ENCODE measurements around the gene BTBD9.

BTBD9 gene

GRCh38 chr6:38160831-38161230, 478.9 kb downstream of the BTBD9 start:
- no peak for DNase-seq (ENCODE audit: low spot score)

- no peak for DNase-seq (ENCODE audit: low spot score)
Measured at GRCh38 chr6:38159596-38159995, 480.1 kb downstream of the BTBD9 start.

DNA sequence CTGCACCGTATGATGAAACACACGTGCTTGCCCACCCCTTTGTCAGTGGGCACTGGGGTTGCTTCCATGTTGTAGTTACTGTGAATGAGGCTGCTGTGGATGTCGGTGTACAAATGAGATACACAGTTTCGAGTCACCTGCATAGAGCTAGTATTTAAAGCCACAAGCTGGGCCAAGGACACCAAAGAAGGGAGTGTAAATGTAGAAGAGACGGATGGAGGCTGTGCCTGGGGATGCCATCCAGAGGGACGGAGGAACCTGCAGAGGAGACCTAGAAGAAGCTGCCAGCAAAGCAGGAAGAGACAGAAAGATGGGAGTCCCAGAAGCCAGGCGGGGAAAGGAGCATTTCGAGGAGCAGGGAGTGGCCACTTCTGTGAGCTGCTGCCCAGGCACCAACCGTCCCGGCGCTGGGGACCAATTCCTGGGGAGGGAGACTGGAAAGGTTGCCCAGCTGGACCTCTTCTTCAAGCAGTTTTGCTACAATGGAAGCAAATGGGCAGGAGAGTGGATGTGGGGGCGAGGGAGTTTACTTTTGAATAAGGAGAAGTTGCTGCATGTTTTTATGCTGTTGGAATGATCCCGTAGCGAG, 480.9 kb downstream of the BTBD9 start:
- no peak for DNase-seq (ENCODE audit: low spot score)

GRCh38 chr6:38157905-38158304, 481.8 kb downstream of the BTBD9 start:
- DNase-seq (ENCODE audit: low spot score): no peak

DNA sequence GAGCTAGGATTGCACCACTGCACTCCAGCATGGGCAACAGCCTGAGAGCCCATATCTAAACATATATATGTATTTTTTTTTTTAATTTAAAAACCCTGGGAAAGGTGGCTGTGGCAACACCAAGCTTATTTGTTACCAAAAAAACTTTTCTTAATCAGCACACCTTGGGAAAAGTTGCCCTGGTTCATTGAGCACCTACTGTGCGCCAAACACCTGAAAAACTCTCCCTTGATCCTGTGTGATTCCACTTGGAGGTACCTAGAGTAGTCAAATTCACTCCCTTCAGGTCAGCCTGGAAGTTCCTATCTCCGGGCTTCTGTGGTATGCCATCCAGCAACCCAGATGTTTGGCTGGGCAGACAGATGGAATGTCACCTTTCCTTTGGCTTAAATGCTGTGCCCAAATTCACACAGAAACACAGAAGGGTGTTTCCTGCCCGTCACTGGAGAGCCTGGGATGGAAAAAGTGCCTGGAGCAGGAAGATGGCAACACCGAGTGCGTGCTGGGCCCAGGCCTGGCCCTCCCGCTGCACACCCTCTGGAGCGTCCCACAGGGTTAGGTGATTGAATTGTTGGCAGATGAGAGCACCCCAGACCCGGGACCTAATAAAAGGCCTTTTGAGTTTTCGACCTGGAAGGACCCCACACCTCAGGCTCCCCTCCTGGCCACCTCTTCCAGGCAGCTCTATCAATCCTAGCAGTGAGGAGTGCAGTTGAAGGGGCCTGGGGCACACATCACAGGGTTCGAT, 482.7 kb downstream of the BTBD9 start:
- DNase-seq (ENCODE audit: low spot score): no peak

DNA sequence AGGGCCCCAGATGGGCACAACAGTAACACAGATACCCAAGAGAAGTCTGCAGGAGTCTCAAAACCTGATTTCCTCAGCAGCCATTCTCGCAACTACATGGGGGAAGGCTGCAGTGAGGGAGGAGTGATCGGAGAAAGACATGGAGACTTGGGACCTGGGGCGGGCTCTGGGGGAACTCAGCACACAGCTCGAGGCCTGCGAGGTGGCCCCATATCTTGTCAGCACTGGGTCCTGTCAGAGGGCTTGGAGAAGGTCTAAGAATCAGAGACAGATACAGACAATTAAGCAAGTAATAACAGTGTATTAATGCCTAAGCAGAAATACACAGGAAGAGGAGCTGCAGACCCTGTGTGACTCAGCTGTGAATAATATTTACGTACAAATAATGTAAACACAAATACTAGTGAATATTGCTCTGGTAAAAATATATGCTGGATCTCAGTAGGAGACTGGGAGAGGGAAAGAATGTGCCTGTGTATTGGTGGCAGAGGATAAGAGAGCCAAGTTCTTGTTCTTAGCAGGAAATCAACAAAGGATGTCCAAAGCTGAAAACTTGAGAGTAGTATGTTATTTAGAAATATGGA, 484.0 kb downstream of the BTBD9 start:
- no peak for DNase-seq (ENCODE audit: low spot score)

GRCh38 chr6:38155144-38155543, 484.6 kb downstream of the BTBD9 start:
- no peak for DNase-seq (ENCODE audit: low spot score)

GRCh38 chr6:38154731-38155130, 485.0 kb downstream of the BTBD9 start:
- no peak for DNase-seq (ENCODE audit: low spot score)

- DNase-seq (ENCODE audit: low spot score): no peak
Measured at GRCh38 chr6:38153798-38154345, 485.9 kb downstream of the BTBD9 start.

DNA sequence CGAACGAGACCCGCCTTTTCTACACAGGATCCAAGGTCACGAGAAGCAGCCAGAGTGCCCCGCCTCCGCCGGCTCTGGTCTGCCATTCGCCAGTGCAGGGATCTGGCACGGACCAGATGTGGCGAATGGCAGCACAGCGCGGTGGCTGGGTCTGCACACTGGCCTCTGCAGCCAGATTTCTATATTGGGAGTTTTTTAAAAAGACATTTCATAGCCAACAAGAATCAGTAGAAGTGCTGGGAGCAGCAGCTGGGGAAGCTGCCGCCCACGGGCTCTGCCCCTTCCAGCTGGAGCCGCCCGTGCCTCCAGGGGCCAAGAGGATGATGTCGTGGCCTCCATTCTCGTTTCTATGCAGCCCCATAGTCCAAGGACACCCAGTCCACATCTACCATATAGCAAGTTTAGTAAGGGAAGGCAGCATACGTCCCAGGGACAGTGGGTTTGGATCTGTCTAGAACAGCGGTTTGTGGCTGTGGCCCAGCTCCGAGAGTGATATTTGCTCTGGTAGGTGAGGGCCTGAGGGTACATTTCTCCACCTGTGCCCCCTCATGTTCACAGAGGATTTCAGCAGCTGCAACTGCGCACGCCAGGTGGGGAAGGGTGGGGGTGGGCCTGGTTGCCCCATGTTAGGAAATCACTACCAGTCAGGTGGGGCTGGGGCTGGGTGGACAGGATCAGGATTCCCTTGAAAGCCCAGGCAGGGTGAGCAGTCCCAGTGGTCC, 486.5 kb downstream of the BTBD9 start:
- DNase-seq (ENCODE audit: low spot score): no peak

- no peak for DNase-seq (ENCODE audit: low spot score)
Measured at GRCh38 chr6:38152620-38153019, 487.1 kb downstream of the BTBD9 start.

DNA sequence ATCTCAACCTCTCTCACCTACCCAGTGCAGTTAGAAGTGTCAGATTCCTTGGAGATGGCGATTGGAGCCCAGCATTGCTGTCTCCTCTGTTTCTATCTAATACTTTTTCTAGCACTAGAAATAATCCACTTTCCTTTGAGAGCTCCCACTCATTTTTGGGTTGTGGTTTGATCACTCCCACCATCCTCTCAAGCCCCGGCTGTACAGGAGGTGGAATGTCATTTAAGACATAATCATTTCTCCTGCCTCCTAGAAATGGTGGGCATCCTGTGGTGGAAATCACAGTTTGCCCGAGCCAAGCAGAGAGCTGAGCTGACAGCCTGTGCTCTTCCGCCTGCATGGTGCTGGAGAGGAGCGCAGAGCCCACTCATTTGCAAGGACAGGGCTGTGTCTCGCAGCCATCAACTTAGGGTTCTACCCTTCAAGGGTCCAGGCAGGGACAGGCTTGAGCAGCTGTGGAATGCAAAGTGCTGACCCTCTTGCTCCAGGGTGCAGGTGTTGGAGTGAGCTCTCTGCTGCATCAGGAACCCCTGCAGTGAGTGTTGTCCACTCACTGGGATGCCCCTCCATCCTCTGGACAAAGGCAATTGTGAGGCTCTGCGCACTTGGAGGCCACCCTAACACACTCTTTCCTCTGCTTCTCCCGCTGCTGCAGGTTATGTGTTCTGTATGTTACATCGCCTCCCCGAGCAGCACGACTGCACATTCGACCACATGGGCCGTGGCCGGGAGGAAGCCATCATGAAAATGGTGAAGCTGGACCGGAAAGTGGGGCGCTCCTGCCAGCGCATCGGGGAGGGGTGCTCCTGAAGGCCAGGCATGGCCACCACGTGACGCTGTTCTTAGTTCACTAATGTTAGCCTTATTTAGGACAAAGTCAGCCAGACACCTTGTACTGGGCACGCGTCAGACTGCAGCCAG, 487.9 kb downstream of the BTBD9 start:
- DNase-seq (ENCODE audit: low spot score): no peak

- DNase-seq (ENCODE audit: low spot score): no peak
Measured at GRCh38 chr6:38150681-38151296, 488.9 kb downstream of the BTBD9 start.

DNA sequence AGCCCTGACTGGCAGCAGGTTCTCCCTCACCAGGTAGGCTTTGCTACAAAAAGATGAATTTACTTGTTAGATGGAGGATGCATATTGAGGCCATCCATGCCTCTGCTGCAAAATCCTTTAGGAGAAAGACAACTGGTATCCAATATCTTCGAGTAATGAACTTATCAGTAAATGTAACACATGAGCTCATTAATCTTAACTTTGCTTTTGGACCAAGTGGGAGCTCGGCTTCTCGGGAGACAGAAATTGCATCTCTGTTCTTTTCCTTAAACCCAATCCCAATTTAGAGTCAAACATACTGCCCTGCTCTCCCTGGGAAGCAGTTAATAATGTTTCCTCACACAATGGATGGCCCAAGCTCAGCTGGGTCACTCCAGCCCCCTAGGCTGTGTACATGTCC, 489.7 kb downstream of the BTBD9 start:
- no peak for DNase-seq (ENCODE audit: low spot score)

DNA sequence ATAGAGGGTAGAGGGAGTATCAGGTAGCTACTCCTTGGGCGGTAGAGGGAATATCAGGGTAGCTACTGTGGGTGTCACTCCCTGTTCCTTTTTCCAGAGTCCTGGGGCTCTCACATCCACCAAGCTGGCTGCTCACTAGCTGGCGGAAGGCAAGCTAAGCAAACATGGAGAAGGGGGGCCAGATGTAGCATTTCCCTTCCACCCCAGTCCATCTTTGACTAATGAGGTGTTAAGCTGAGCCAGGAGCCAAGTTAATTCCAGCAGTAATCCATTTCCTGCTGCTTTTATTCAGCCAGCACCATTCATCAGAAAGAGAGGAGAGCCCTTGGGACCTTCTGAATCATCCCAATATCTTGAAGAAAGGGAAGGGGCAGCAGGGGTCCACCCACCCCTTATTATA, 490.2 kb downstream of the BTBD9 start:
- no peak for DNase-seq (ENCODE audit: low spot score)

- DNase-seq (ENCODE audit: low spot score): no peak
Measured at GRCh38 chr6:38148606-38149005, 491.1 kb downstream of the BTBD9 start.

DNA sequence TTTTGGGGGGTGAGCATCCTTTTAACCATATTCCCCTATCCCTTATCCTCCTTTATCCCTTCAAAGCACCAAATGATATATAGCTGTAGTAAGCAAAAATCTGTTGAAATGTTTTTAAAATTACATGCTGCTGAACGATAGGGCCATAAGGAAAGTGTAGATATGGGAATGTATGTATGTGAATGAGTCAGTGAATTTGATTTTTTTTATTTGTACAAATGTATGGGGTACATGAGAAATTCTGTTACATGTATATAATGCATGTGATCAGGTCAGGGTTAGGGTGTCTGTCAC, 493.0 kb downstream of the BTBD9 start:
- DNase-seq (ENCODE audit: low spot score): no peak

- DNase-seq (ENCODE audit: low spot score): no peak
Measured at GRCh38 chr6:38146021-38146733, 493.6 kb downstream of the BTBD9 start.

DNA sequence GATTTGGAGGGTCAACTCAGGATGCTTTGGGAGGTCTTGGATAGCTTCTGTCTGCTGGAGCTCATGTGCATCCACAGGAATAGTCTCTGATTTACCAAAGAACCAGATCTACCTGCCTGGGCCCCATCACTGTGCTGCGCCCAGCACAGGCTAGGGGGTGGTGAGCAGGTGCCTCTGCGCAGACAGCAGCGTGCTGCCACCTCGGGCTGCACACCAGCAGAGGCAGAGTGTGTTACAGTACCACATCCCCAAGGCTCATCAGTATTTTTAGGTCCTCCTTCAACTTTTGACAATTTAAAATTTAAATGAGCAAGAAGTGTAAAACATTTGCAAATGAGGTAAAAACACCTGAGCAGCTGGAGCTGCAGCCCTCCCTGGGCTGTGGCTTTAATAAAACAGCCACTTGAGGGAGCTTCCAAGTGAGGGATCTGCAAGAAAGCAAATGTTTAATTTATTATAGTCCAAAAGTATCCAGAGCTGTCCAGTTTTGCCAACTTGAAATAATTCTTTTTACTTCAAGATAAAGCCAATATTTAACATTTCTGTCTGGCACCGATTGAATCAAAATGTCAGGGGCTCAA, 495.3 kb downstream of the BTBD9 start:
- DNase-seq (ENCODE audit: low spot score): no peak

All from kidney tubule cell (primary cell).